Activated CD4-positive, alpha-beta memory T cell treated with anti-CD3 and anti-CD28 coated beads, Interleukin-2, amount 10 ng/mL, durations not matched to agents 7 days and 5 days (primary cell): ENCODE data around the gene P2RX3. TPM values are rescaled to one million over a fixed set of nuclear protein-coding genes. Genes with fewer than 3 reads are reported as not detected.

ENCODE experiments used
- CTCF ChIA-PET: fragments of 350-600 bp; sonication (Branson Sonifier 250); formaldehyde crosslinking; loops from one replicate; lab custom pipeline; 2021; ENCODE audit warnings: antibody characterized with exemption, inconsistent platforms; lab: Charles Lee
- POLR2A ChIA-PET: fragments of 350-600 bp; sonication (Branson Sonifier 250); formaldehyde crosslinking; loops from one replicate; lab custom pipeline; 2021; ENCODE audit warnings: antibody characterized with exemption; lab: Charles Lee
- DNase-seq: peaks from one replicate; pipeline ENCODE4 v3.0.0-alpha.2; 2020
- H3K27ac Mint-ChIP-seq: one replicate; pipeline ENCODE4 v1.8.0; 2021; ENCODE audit warnings: mild to moderate bottlenecking, mixed read lengths
- H3K27me3 Mint-ChIP-seq: one replicate; pipeline ENCODE4 v1.8.0; 2021; ENCODE audit warnings: mixed read lengths
- H3K36me3 Mint-ChIP-seq: one replicate; pipeline ENCODE4 v1.8.0; 2021; ENCODE audit warnings: low read depth, mixed read lengths
- H3K4me1 Mint-ChIP-seq: one replicate; pipeline ENCODE4 v1.8.0; 2021; ENCODE audit warnings: mixed read lengths
- H3K4me3 Mint-ChIP-seq: one replicate; pipeline ENCODE4 v1.8.0; 2021; ENCODE audit warnings: mild to moderate bottlenecking, mixed read lengths
- H3K9me3 Mint-ChIP-seq: one replicate; pipeline ENCODE4 v1.8.0; 2021; ENCODE audit warnings: mixed read lengths
- total RNA-seq, 2 experiments: library from RNA; stranded (reverse); gene quantifications; one replicate each; pipeline ENCODE4 v1.2.3, GENCODE V29; 2021

Gene P2RX3
- total RNA-seq, 2 experiments from 2014 or later: not detected

- ChIA-PET POLR2A (no interaction called here), CTCF (no interaction called here)
- Mint-ChIP-seq H3K9me3 (no peaks in the 10 kb centered on the region), H3K4me1 (no peaks in the 10 kb centered on the region), H3K27ac (no peak overlapping the region), H3K4me3 (no peak overlapping the region), H3K36me3 (no peaks in the 10 kb centered on the region), H3K27me3 (peaks cover 5% of the 10 kb centered on the region)
- DNase-seq: no peak
Measured at GRCh38 chr11:57375490-57375889, 37.3 kb downstream of the P2RX3 start.

GRCh38 chr11:57376095-57377090 lies 38.2 kb downstream of the P2RX3 start:
- POLR2A ChIA-PET: interaction anchor here (1.1 kb wide), 1 partner anchor 14 kb away, joined by 3 read pairs; no protein-coding TSS in a partner anchor

GRCh38 chr11:57377107-57377506 lies 39.0 kb downstream of the P2RX3 start:
- Mint-ChIP-seq H3K27ac (no peak overlapping the region), H3K36me3 (no peaks in the 10 kb centered on the region), H3K4me1 (no peaks in the 10 kb centered on the region), H3K27me3 (peaks cover 2% of the 10 kb centered on the region), H3K9me3 (no peaks in the 10 kb centered on the region), H3K4me3 (no peak overlapping the region)
- CTCF ChIA-PET: interaction anchor here (0.6 kb wide), 1 partner anchor 80 kb away, joined by 3 read pairs; no protein-coding TSS in a partner anchor
- POLR2A ChIA-PET: interaction anchor here (1.1 kb wide), 1 partner anchor 14 kb away, joined by 3 read pairs; no protein-coding TSS in a partner anchor
- DNase-seq: no peak

More at GRCh38 chr11:57376095-57377090, 38.2 kb downstream of the P2RX3 start:
- Mint-ChIP-seq H3K4me1 (no peaks in the 10 kb centered on the region), H3K27me3 (peaks cover 5% of the 10 kb centered on the region), H3K27ac (no peak overlapping the region), H3K9me3 (no peaks in the 10 kb centered on the region), H3K4me3 (no peak overlapping the region), H3K36me3 (no peaks in the 10 kb centered on the region)
- no peak for DNase-seq
- CTCF ChIA-PET: interaction anchor here (0.6 kb wide), 1 partner anchor 81 kb away, joined by 3 read pairs; no protein-coding TSS in a partner anchor

- Mint-ChIP-seq H3K4me3 (no peak overlapping the region), H3K27me3 (peaks cover 2% of the 10 kb centered on the region), H3K9me3 (no peaks in the 10 kb centered on the region), H3K4me1 (no peaks in the 10 kb centered on the region), H3K27ac (no peak overlapping the region), H3K36me3 (no peaks in the 10 kb centered on the region)
- CTCF ChIA-PET: interaction anchor here (1.2 kb wide), 1 partner anchor 115 kb away, joined by 4 read pairs; no protein-coding TSS in a partner anchor
- no peak for DNase-seq
- POLR2A ChIA-PET: no interaction called here
Measured at GRCh38 chr11:57378186-57378585, 40.0 kb downstream of the P2RX3 start.

- Mint-ChIP-seq H3K9me3 (no peaks in the 10 kb centered on the region), H3K36me3 (no peaks in the 10 kb centered on the region), H3K27ac (no peak overlapping the region), H3K4me1 (no peaks in the 10 kb centered on the region), H3K4me3 (no peak overlapping the region), H3K27me3 (peaks cover 5% of the 10 kb centered on the region)
- DNase-seq: no peak
- ChIA-PET POLR2A (no interaction called here), CTCF (no interaction called here)
Measured at GRCh38 chr11:57379732-57380131, 41.6 kb downstream of the P2RX3 start.

- H3K27ac Mint-ChIP-seq: no peak within 1 kb of the TSS
- H3K36me3 Mint-ChIP-seq: no peaks in the 10 kb centered on the region
- H3K9me3 Mint-ChIP-seq: no peaks in the 10 kb centered on the region
- H3K4me1 Mint-ChIP-seq: no peaks in the 10 kb centered on the region
- no peak within 1 kb of the TSS for H3K4me3 Mint-ChIP-seq
- peaks cover 5% of the 10 kb centered on the region for H3K27me3 Mint-ChIP-seq
- ChIA-PET POLR2A (no interaction called here), CTCF (no interaction called here)
- no peak for DNase-seq
Measured at GRCh38 chr11:57380975-57381374, 42.8 kb downstream of the P2RX3 start, which contains the start of gene PRG3. Gene PRG3, minus strand, starts transcription at chr11:57381150. Its CDS starts 442 bp downstream, at chr11:57380708.

- peaks cover 3% of the 10 kb centered on the region for H3K27me3 Mint-ChIP-seq
- H3K36me3 Mint-ChIP-seq: no peaks in the 10 kb centered on the region
- no peaks in the 10 kb centered on the region for H3K9me3 Mint-ChIP-seq
Measured at GRCh38 chr11:57386178-57386940, 48.2 kb downstream of the P2RX3 start.

GRCh38 chr11:57387289-57388030 lies 49.3 kb downstream of the P2RX3 start:
- CTCF ChIA-PET: no interaction called here
- Mint-ChIP-seq H3K4me3 (no peak overlapping the region), H3K9me3 (no peaks in the 10 kb centered on the region), H3K36me3 (no peaks in the 10 kb centered on the region), H3K4me1 (peaks cover 5% of the 10 kb centered on the region), H3K27ac (no peak overlapping the region), H3K27me3 (peaks cover 3% of the 10 kb centered on the region)
- POLR2A ChIA-PET: no interaction called here
- no peak for DNase-seq

More at GRCh38 chr11:57386178-57386940, 48.2 kb downstream of the P2RX3 start:
- Mint-ChIP-seq H3K4me3 (no peak overlapping the region), H3K27ac (no peak overlapping the region), H3K4me1 (peaks cover 4% of the 10 kb centered on the region)
- CTCF ChIA-PET: no interaction called here
- DNase-seq: no peak
- POLR2A ChIA-PET: no interaction called here

- H3K27me3 Mint-ChIP-seq: no peaks in the 10 kb centered on the region
- POLR2A ChIA-PET: no interaction called here
- peaks cover 5% of the 10 kb centered on the region for H3K4me1 Mint-ChIP-seq
- H3K36me3 Mint-ChIP-seq: no peaks in the 10 kb centered on the region
- no peak within 1 kb of the TSS for H3K27ac Mint-ChIP-seq
- H3K4me3 Mint-ChIP-seq: no peak within 1 kb of the TSS
- no peaks in the 10 kb centered on the region for H3K9me3 Mint-ChIP-seq
- CTCF ChIA-PET: no interaction called here
- no peak for DNase-seq
Measured at GRCh38 chr11:57390535-57390934, 52.4 kb downstream of the P2RX3 start, which contains the start of gene PRG2. Gene PRG2, minus strand, starts transcription at chr11:57390650. Its CDS starts 706 bp downstream, at chr11:57389944.

- no peak overlapping the region for H3K27ac Mint-ChIP-seq
- DNase-seq: no peak
- H3K27me3 Mint-ChIP-seq: no peaks in the 10 kb centered on the region
- POLR2A ChIA-PET: no interaction called here
- CTCF ChIA-PET: no interaction called here
- no peaks in the 10 kb centered on the region for H3K9me3 Mint-ChIP-seq
- no peak overlapping the region for H3K4me3 Mint-ChIP-seq
- no peaks in the 10 kb centered on the region for H3K36me3 Mint-ChIP-seq
- H3K4me1 Mint-ChIP-seq: peaks cover 5% of the 10 kb centered on the region
Measured at GRCh38 chr11:57391111-57391510, 53.0 kb downstream of the P2RX3 start.

- H3K36me3 Mint-ChIP-seq: no peaks in the 10 kb centered on the region
- no peaks in the 10 kb centered on the region for H3K9me3 Mint-ChIP-seq
- H3K4me3 Mint-ChIP-seq: no peak overlapping the region
- no peak overlapping the region for H3K27ac Mint-ChIP-seq
- H3K4me1 Mint-ChIP-seq: peaks cover 5% of the 10 kb centered on the region
- DNase-seq: no peak
- H3K27me3 Mint-ChIP-seq: no peaks in the 10 kb centered on the region
- CTCF ChIA-PET: no interaction called here
- POLR2A ChIA-PET: no interaction called here
Measured at GRCh38 chr11:57391539-57391938, 53.4 kb downstream of the P2RX3 start.

GRCh38 chr11:57392066-57392762 lies 54.1 kb downstream of the P2RX3 start:
- no peak for DNase-seq
- no peak overlapping the region for H3K27ac Mint-ChIP-seq
- H3K9me3 Mint-ChIP-seq: no peaks in the 10 kb centered on the region
- POLR2A ChIA-PET: no interaction called here
- H3K4me1 Mint-ChIP-seq: peaks cover 5% of the 10 kb centered on the region
- H3K36me3 Mint-ChIP-seq: no peaks in the 10 kb centered on the region
- no peak overlapping the region for H3K4me3 Mint-ChIP-seq
- CTCF ChIA-PET: no interaction called here
- H3K27me3 Mint-ChIP-seq: no peaks in the 10 kb centered on the region
